Transverse colon (tissue), 4 donors: Measurements from ENCODE around the gene SDS. TPM values are rescaled to one million over a fixed set of nuclear protein-coding genes. Genes with fewer than 3 reads are reported as not detected.

Source experiments
- DNase-seq: peaks from one replicate; pipeline ENCODE4 v3.0.0-alpha.2; 2019
- H3K27ac ChIP-seq, 4 donors: fragments of 200-600 bp; sonication (generic); 2 replicates each; pipeline ENCODE4 v1.5.1; 2016 to 2018; ENCODE audit warnings: inconsistent platforms in 4 of 4
- H3K27me3 ChIP-seq: fragments of 200-600 bp; sonication (generic); 2 replicates; pipeline ENCODE4 v1.5.1; 2017; ENCODE audit warnings: inconsistent platforms
- H3K36me3 ChIP-seq, 4 donors: fragments of 200-600 bp; sonication (generic); 2 replicates each; pipeline ENCODE4 v1.5.1; 2017 to 2019; ENCODE audit warnings: inconsistent platforms in 4 of 4
- H3K4me1 ChIP-seq, 4 donors: fragments of 200-600 bp; sonication (generic); 2 replicates each; pipeline ENCODE4 v1.5.1; 2017 to 2020; ENCODE audit warnings: inconsistent platforms in 4 of 4
- H3K4me3 ChIP-seq, 4 donors: fragments of 200-600 bp; sonication (generic); 1 replicate in 1 of 4; 2 replicates in 3 of 4; pipeline versions ENCODE4 v1.5.1 to v1.6.1; 2017 to 2019; ENCODE audit warnings: inconsistent platforms in 4 of 4
- H3K9me3 ChIP-seq, 2 donors: fragments of 200-600 bp; sonication (generic); 2 replicates each; pipeline ENCODE4 v1.5.1; 2017 to 2019; ENCODE audit warnings: inconsistent platforms in 2 of 2
- CTCF ChIP-seq, 5 experiments: fragments of 200-600 bp in 3 of 5; fragments of 450-650 bp in 2 of 5; sonication (generic) in 3 of 5; IDR thresholded peaks; 1 replicate in 2 of 5; 2 replicates in 3 of 5; pipeline ENCODE4 v1.5.1; 2016 to 2017; ENCODE audit warnings: antibody characterized with exemption in 5 of 5, inconsistent platforms in 3 of 5, mild to moderate bottlenecking in 2 of 5, moderate library complexity in 1 of 5
- EP300 ChIP-seq: sonication (generic); formaldehyde crosslinking; IDR thresholded peaks from one replicate; pipeline ENCODE4 v1.6.1; 2017; ENCODE audit warnings: antibody characterized with exemption, low read depth
- POLR2A ChIP-seq: fragments of 450-650 bp; IDR thresholded peaks from one replicate; pipeline ENCODE4 v1.6.1; 2016; ENCODE audit warnings: antibody characterized with exemption, mild to moderate bottlenecking, moderate library complexity
- POLR2AphosphoS5 ChIP-seq, 3 donors: sonication (generic); formaldehyde crosslinking; IDR thresholded peaks; one replicate each; pipeline ENCODE4 v1.6.1; 2016; ENCODE audit warnings: antibody characterized with exemption in 3 of 3
- WGBS, 2 donors: methylation state at CpG; one replicate each; pipeline ENCODE4 v1.1.5; 2018; ENCODE audit warnings: low coverage in 1 of 2; 5-methylcytosine and 5-hydroxymethylcytosine counted together
- in situ Hi-C, 4 donors: fragments of 200-750 bp; cut with MboI; loops; one replicate each; pipeline versions ENCODE4 v1.15.0 to v1.15.1; 2017; ENCODE audit warnings: low sequenced_read_pairs in 3 of 4, low pct_ligation_motif_present in 1 of 4, low pct_unique_long_range_greater_than_20kb in 1 of 4
- intact Hi-C: fragments of 100-400 bp; cut with DNase I; formaldehyde crosslinking; loops from one replicate; pipeline ENCODE4 v1.15.1; 2023; ENCODE audit warnings: low total_unique reads
- total RNA-seq, 4 donors: library from RNA; depleted of rRNA; stranded (reverse); fragments of >200 nt; gene quantifications; one replicate each; pipeline ENCODE4 v1.1.0, GENCODE V29; 2016

The SDS gene
- total RNA-seq, 4 donors from 2014 or later = 1.2 to 7.1 (median 5.7) TPM; not detected in 1

- TF ChIP-seq EP300 (no peak), CTCF (IDR thresholded peaks at IDR 0.05) (no peak), POLR2A (no peak), POLR2AphosphoS5 (IDR thresholded peaks at IDR 0.05) (no peak)
- intact Hi-C loops (no loop called here), in situ Hi-C loops (no loop called here)
- Histone ChIP-seq H3K36me3 (no peaks in the 10 kb centered on the region), H3K4me3 (no peak overlapping the region), H3K27me3 (peaks cover 5% of the 10 kb centered on the region), H3K4me1 (peaks cover 0 to 4% (median 0%) of the 10 kb centered on the region in 4 donors), H3K9me3 (no peaks in the 10 kb centered on the region), H3K27ac (no peak overlapping the region)
- WGBS, 2 donors = 63 to 70% methylated on average over 2 to 13 of the region's 13 CpGs
- no peak for DNase-seq
Observed at GRCh38 chr12:113401066-113402000, 2.4 kb downstream of the SDS start.

GRCh38 chr12:113400362-113400761 lies 3.3 kb downstream of the SDS start:
- no peak for DNase-seq
- no peak overlapping the region for H3K27ac ChIP-seq
- no peaks in the 10 kb centered on the region for H3K9me3 ChIP-seq
- H3K36me3 ChIP-seq = no peaks in the 10 kb centered on the region
- H3K4me1 ChIP-seq = peaks cover 0 to 4% (median 0%) of the 10 kb centered on the region in 4 donors
- TF ChIP-seq POLR2AphosphoS5 (IDR thresholded peaks at IDR 0.05) (no peak), EP300 (no peak), POLR2A (no peak), CTCF (IDR thresholded peaks at IDR 0.05) (no peak)
- H3K27me3 ChIP-seq = peaks cover 5% of the 10 kb centered on the region
- in situ Hi-C loops (no loop called here), intact Hi-C loops (no loop called here)
- 75 to 92% methylated on average over 3 to 4 of the region's 4 CpGs for WGBS, 2 donors
- H3K4me3 ChIP-seq = no peak overlapping the region

- H3K27ac ChIP-seq = no peak overlapping the region
- intact Hi-C loops = no loop called here
- 80% methylated on average over 12 of the region's 12 CpGs; no CpG with 5 or more reads in 1 of the 2 donors for WGBS, 2 donors
- TF ChIP-seq POLR2A (no peak), EP300 (no peak), CTCF (IDR thresholded peaks at IDR 0.05) (no peak), POLR2AphosphoS5 (IDR thresholded peaks at IDR 0.05) (no peak)
- H3K4me3 ChIP-seq = no peak overlapping the region
- no peak for DNase-seq
- no peaks in the 10 kb centered on the region for H3K36me3 ChIP-seq
- H3K4me1 ChIP-seq = peaks cover 0 to 4% (median 0%) of the 10 kb centered on the region in 4 donors
- H3K27me3 ChIP-seq = peaks cover 5% of the 10 kb centered on the region
- in situ Hi-C loops = no loop called here
- no peaks in the 10 kb centered on the region for H3K9me3 ChIP-seq
Observed at GRCh38 chr12:113399490-113399889, 4.2 kb downstream of the SDS start.

- no peak for TF ChIP-seq POLR2A
- TF ChIP-seq CTCF (IDR thresholded peaks at IDR 0.05) = no peak
- no peak for TF ChIP-seq POLR2AphosphoS5 (IDR thresholded peaks at IDR 0.05)
- TF ChIP-seq EP300 = no peak
- 81% methylated on average over 24 of the region's 26 CpGs; no CpG with 5 or more reads in 1 of the 2 donors for WGBS, 2 donors
- Histone ChIP-seq H3K36me3 (no peaks in the 10 kb centered on the region), H3K27me3 (peaks cover 5% of the 10 kb centered on the region), H3K27ac (no peak overlapping the region), H3K4me1 (no peaks in the 10 kb centered on the region), H3K4me3 (no peak overlapping the region), H3K9me3 (no peaks in the 10 kb centered on the region)
- in situ Hi-C loops = no loop called here
- intact Hi-C loops = no loop called here
- DNase-seq = no peak
Observed at GRCh38 chr12:113398346-113399290, 5.1 kb downstream of the SDS start.
